HepG2 (cell line): ENCODE data around the gene MRPL36. TPM values are rescaled to one million over a fixed set of nuclear protein-coding genes. Genes with fewer than 3 reads are reported as not detected.

Experiments
- AKNA ChIP-seq: sonication (generic); formaldehyde crosslinking; IDR thresholded peaks from 2 replicates; pipeline ENCODE4 v1.4.0; 2020; ENCODE audit warnings: missing genetic modification reagents, borderline replicate concordance
- ATF7-NPFF ChIP-seq: sonication (generic); formaldehyde crosslinking; IDR thresholded peaks from 2 replicates; pipeline ENCODE4 v1.8.1; 2023; ENCODE audit warnings: mild to moderate bottlenecking, low read depth, missing genetic modification reagents, moderate library complexity
- DNMT1 ChIP-seq: sonication (generic); formaldehyde crosslinking; IDR thresholded peaks from 2 replicates; pipeline ENCODE4 v1.5.1; 2020; ENCODE audit warnings: mild to moderate bottlenecking, missing genetic modification reagents
- FOXP1 ChIP-seq, 2 experiments: fragments of 450-650 bp in 1 of 2; IDR thresholded peaks; 2 replicates each; pipeline ENCODE4 v1.6.1; 2017 to 2018; ENCODE audit warnings: antibody characterized with exemption in 1 of 2
- MAF1 ChIP-seq: sonication (generic); formaldehyde crosslinking; IDR thresholded peaks from 2 replicates; pipeline ENCODE4 v1.5.0; 2020; ENCODE audit warnings: missing genetic modification reagents, borderline replicate concordance
- MBD4 ChIP-seq: IDR thresholded peaks from 2 replicates; pipeline ENCODE4 v1.6.1; 2012; ENCODE audit warnings: low read length, inconsistent platforms, borderline replicate concordance
- MBNL3 ChIP-seq: fragments of 250-450 bp; sonication (Bioruptor Pico); conservative IDR thresholded peaks from 2 replicates; pipeline ENCODE4 v1.8.0; 2022; ENCODE audit warnings: mild to moderate bottlenecking, inconsistent platforms
- MIER2 ChIP-seq: IDR thresholded peaks from 2 replicates; pipeline ENCODE4 v1.6.1; 2016; ENCODE audit warnings: missing biosample characterization, missing genetic modification reagents
- RBAK ChIP-seq: sonication (generic); formaldehyde crosslinking; IDR thresholded peaks from 2 replicates; pipeline ENCODE4 v1.5.1; 2020; ENCODE audit warnings: mild to moderate bottlenecking, missing genetic modification reagents
- RFX3 ChIP-seq: IDR thresholded peaks from 2 replicates; pipeline ENCODE4 v1.6.1; 2016; ENCODE audit warnings: missing biosample characterization, missing genetic modification reagents
- SP140L ChIP-seq: sonication (generic); formaldehyde crosslinking; IDR thresholded peaks from 2 replicates; pipeline ENCODE4 v1.4.0; 2020; ENCODE audit warnings: missing genetic modification reagents, borderline replicate concordance
- SSRP1 ChIP-seq: IDR thresholded peaks from 2 replicates; pipeline ENCODE4 v1.6.1; 2016; ENCODE audit warnings: control low read depth
- TOPORS ChIP-seq: sonication (generic); formaldehyde crosslinking; IDR thresholded peaks from 2 replicates; pipeline ENCODE4 v1.8.0; 2023; ENCODE audit warnings: mild to moderate bottlenecking, missing genetic modification reagents
- ZBTB21 ChIP-seq: sonication (generic); formaldehyde crosslinking; IDR thresholded peaks from 2 replicates; pipeline ENCODE4 v1.4.0; 2020; ENCODE audit warnings: missing genetic modification reagents
- ZMYM3 ChIP-seq: sonication (generic); formaldehyde crosslinking; IDR thresholded peaks from 2 replicates; pipeline ENCODE4 v1.5.1; 2020; ENCODE audit warnings: mild to moderate bottlenecking, missing genetic modification reagents
- ZNF18 ChIP-seq: sonication (generic); formaldehyde crosslinking; IDR thresholded peaks from 2 replicates; pipeline ENCODE4 v1.8.0; 2022; ENCODE audit warnings: mild to moderate bottlenecking, missing genetic modification reagents; ENCODE audit not compliant: insufficient replicate concordance
- ZNF337 ChIP-seq: sonication (generic); formaldehyde crosslinking; IDR thresholded peaks from 2 replicates; pipeline ENCODE4 v1.5.1; 2020; ENCODE audit warnings: missing genetic modification reagents, low read depth, mild to moderate bottlenecking, borderline replicate concordance
- ZNF430 ChIP-seq: sonication (generic); formaldehyde crosslinking; IDR thresholded peaks from 2 replicates; pipeline ENCODE4 v1.9.0; 2021; ENCODE audit warnings: mild to moderate bottlenecking, missing genetic modification reagents
- ZNF446 ChIP-seq: sonication (generic); formaldehyde crosslinking; IDR thresholded peaks from 2 replicates; pipeline ENCODE4 v1.5.0; 2020; ENCODE audit warnings: mild to moderate bottlenecking, missing genetic modification reagents
- ZNF552 ChIP-seq: sonication (generic); formaldehyde crosslinking; IDR thresholded peaks from 2 replicates; pipeline ENCODE4 v1.9.0; 2022; ENCODE audit warnings: missing genetic modification reagents, mild to moderate bottlenecking, borderline replicate concordance
- ZNF678 ChIP-seq: sonication (generic); formaldehyde crosslinking; IDR thresholded peaks from 2 replicates; pipeline ENCODE4 v1.4.0; 2020; ENCODE audit warnings: mild to moderate bottlenecking, missing genetic modification reagents
- ZNF780A ChIP-seq: sonication (generic); formaldehyde crosslinking; IDR thresholded peaks from 2 replicates; pipeline ENCODE4 v1.8.0; 2022; ENCODE audit warnings: mild to moderate bottlenecking, missing genetic modification reagents, moderate library complexity
- polyA plus RNA-seq, 8 experiments: library from polyadenylated mRNA; depleted of rRNA in 3 of 8; stranded (reverse) in 7 of 8; unstranded in 1 of 8; fragments of >200 nt; fragmentation: Illumina TruSeq in 4 of 8; extraction: Trizol in 4 of 8; gene quantifications; 2 replicates each; pipeline versions ENCODE4 v1.2.1 to v1.2.3, GENCODE V29; 2011 to 2016; ENCODE audit warnings: low read depth in 4 of 8, missing spikeins in 1 of 8, mixed read lengths in 1 of 8; ENCODE audit not compliant: insufficient read depth in 1 of 8
- total RNA-seq, 5 experiments: library from RNA; depleted of rRNA; stranded (reverse); fragments of >200 nt; fragmentation: Illumina TruSeq; extraction: Trizol; gene quantifications; 2 replicates each; pipeline ENCODE4 v1.2.3, GENCODE V29; 2016; ENCODE audit warnings: low read depth in 1 of 5
- TF ChIP-seq, protein P1 (sequence below): sonication (generic); formaldehyde crosslinking; IDR thresholded peaks from 2 replicates; pipeline ENCODE4 v1.4.0; 2020; ENCODE audit warnings: missing genetic modification reagents

The MRPL36 gene
- total and polyA plus RNA-seq, 2 of the 13 experiments (the other 11 are each of a cell fraction or from before 2014, with no cell fraction given) = 71.3 to 113 TPM

GRCh38 chr5:1801222-1801966, 1.8 kb upstream of the MRPL36 start, which contains the start of gene NDUFS6 (continued):
- TF ChIP-seq, protein P1, sequence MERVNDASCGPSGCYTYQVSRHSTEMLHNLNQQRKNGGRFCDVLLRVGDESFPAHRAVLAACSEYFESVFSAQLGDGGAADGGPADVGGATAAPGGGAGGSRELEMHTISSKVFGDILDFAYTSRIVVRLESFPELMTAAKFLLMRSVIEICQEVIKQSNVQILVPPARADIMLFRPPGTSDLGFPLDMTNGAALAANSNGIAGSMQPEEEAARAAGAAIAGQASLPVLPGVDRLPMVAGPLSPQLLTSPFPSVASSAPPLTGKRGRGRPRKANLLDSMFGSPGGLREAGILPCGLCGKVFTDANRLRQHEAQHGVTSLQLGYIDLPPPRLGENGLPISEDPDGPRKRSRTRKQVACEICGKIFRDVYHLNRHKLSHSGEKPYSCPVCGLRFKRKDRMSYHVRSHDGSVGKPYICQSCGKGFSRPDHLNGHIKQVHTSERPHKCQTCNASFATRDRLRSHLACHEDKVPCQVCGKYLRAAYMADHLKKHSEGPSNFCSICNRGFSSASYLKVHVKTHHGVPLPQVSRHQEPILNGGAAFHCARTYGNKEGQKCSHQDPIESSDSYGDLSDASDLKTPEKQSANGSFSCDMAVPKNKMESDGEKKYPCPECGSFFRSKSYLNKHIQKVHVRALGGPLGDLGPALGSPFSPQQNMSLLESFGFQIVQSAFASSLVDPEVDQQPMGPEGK (CRISPR knock-in tag) = peak; percentile 66
- TF ChIP-seq MBNL3 (CRISPR knock-in tag) (no peak), ZMYM3 (CRISPR knock-in tag) (0 out of 2 replicates have a peak, but pooled peaks have one; percentile 50), ATF7-NPFF (CRISPR knock-in tag) (no peak), ZNF430 (no peak), ZNF552 (CRISPR knock-in tag) (no peak), ZNF678 (CRISPR knock-in tag) (no peak; the same call in 1 of the 2 replicates), FOXP1 (IDR thresholded peaks at IDR 0.05) (no peak), FOXP1 (CRISPR knock-in tag; IDR thresholded peaks at IDR 0.05) (no peak), MBD4 (no peak), SP140L (CRISPR knock-in tag) (0 out of 2 replicates have a peak, but pooled peaks have one; percentile 49), DNMT1 (CRISPR knock-in tag) (peak; percentile 91), SSRP1 (CRISPR knock-in tag) (no peak; the same call in 1 of the 2 replicates), ZBTB21 (CRISPR knock-in tag) (no peak), ZNF446 (CRISPR knock-in tag) (peak; percentile 81; the same call in 1 of the 2 replicates), TOPORS (CRISPR knock-in tag) (no peak), RFX3 (CRISPR knock-in tag) (no peak), ZNF337 (CRISPR knock-in tag) (no peak), RBAK (CRISPR knock-in tag) (no peak), ZNF18 (CRISPR knock-in tag) (no peak), MAF1 (peak; percentile 80; the same call in 1 of the 2 replicates), MIER2 (CRISPR knock-in tag) (no peak), AKNA (CRISPR knock-in tag) (no peak), ZNF780A (CRISPR knock-in tag) (peak; percentile 68; the same call in 1 of the 2 replicates)
